Karpas-422 (cell line): ENCODE results near the gene CLEC17A. TPM values are rescaled to one million over a fixed set of nuclear protein-coding genes. Genes with fewer than 3 reads are reported as not detected.
A peak's percentile ranks its signal among the peaks of the same experiment; 100 is the strongest.
"Not testable (repeated sequence)": the region's sequence is repeated elsewhere in the genome, so short reads cannot be mapped to it uniquely, and the experiment has no call there.

Source experiments
- DNase-seq: peaks from one replicate; pipeline ENCODE4 v3.0.0-alpha.2; 2015
- H2AFZ ChIP-seq: fragments of 200-600 bp; sonication (generic); 2 replicates; pipeline ENCODE4 v1.6.1; 2014; ENCODE audit warnings: antibody characterized with exemption, low read length, mixed read lengths
- H3K27ac ChIP-seq: fragments of 200-600 bp; sonication (generic); 2 replicates; pipeline ENCODE4 v1.5.1; 2014; ENCODE audit warnings: mild to moderate bottlenecking, low read length, moderate library complexity
- H3K27me3 ChIP-seq: fragments of 200-600 bp; sonication (generic); 2 replicates; pipeline ENCODE4 v1.6.1; 2014; ENCODE audit warnings: low read length, mixed read lengths
- H3K36me3 ChIP-seq: fragments of 200-600 bp; sonication (generic); 2 replicates; pipeline ENCODE4 v1.6.1; 2014; ENCODE audit warnings: low read length, mixed read lengths; ENCODE audit not compliant: insufficient read depth
- H3K4me1 ChIP-seq: fragments of 200-600 bp; sonication (generic); 2 replicates; pipeline ENCODE4 v1.6.1; 2014; ENCODE audit warnings: mild to moderate bottlenecking, low read length, mixed read lengths
- H3K4me2 ChIP-seq: fragments of 200-600 bp; sonication (generic); 2 replicates; pipeline ENCODE4 v1.6.1; 2014; ENCODE audit warnings: low read length, low read depth, mild to moderate bottlenecking; ENCODE audit not compliant: poor library complexity, severe bottlenecking
- H3K4me3 ChIP-seq: fragments of 200-600 bp; sonication (generic); 2 replicates; pipeline ENCODE4 v1.5.1; 2014; ENCODE audit warnings: mild to moderate bottlenecking, antibody characterized with exemption, low read length, mixed read lengths
- H3K79me2 ChIP-seq: fragments of 200-600 bp; sonication (generic); 2 replicates; pipeline ENCODE4 v1.6.1; 2014; ENCODE audit warnings: mild to moderate bottlenecking, low read length, mixed read lengths
- H3K9ac ChIP-seq: fragments of 200-600 bp; sonication (generic); 2 replicates; pipeline ENCODE4 v1.6.0; 2014; ENCODE audit warnings: low read length
- H3K9me2 ChIP-seq: fragments of 200-600 bp; sonication (generic), shearing (Covaris generic); replicated peaks from 2 replicates; pipeline ENCODE4 v1.6.0; 2014; ENCODE audit warnings: mild to moderate bottlenecking, low read length, moderate library complexity; ENCODE audit not compliant: insufficient read depth
- H3K9me3 ChIP-seq: fragments of 300-700, 200-600 bp; sonication (generic); 2 replicates; pipeline ENCODE4 v1.6.1; 2014; ENCODE audit warnings: low read length, mixed read lengths
- H4K20me1 ChIP-seq: fragments of 200-600 bp; sonication (generic); 2 replicates; pipeline ENCODE4 v1.6.1; 2014; ENCODE audit warnings: mild to moderate bottlenecking, antibody characterized with exemption, low read length, low read depth; ENCODE audit not compliant: insufficient read depth
- total RNA-seq: library from RNA; depleted of rRNA; stranded (reverse); fragments of >200 nt; shearing (Covaris generic); gene quantifications from 2 replicates; pipeline ENCODE4 v1.2.3, GENCODE V29; 2014; ENCODE audit warnings: low replicate concordance

Gene CLEC17A
- total RNA-seq, 1 experiment from 2014 or later: 7.4 TPM

GRCh38 chr19:14561847-14562351 is 21.0 kb upstream of the CLEC17A start:
- no peak overlapping the region for H3K4me3 ChIP-seq
- peaks cover 47% of the 10 kb centered on the region for H3K79me2 ChIP-seq
- H3K9me2 ChIP-seq: no peaks in the 10 kb centered on the region
- H3K36me3 ChIP-seq: no peaks in the 10 kb centered on the region
- DNase-seq: no peak
- peaks cover 31% of the 10 kb centered on the region for H3K4me1 ChIP-seq
- H3K9me3 ChIP-seq: no peaks in the 10 kb centered on the region
- no peak overlapping the region for H2AFZ ChIP-seq
- H3K27me3 ChIP-seq: no peaks in the 10 kb centered on the region
- no peak overlapping the region for H3K27ac ChIP-seq
- peaks cover 8% of the 10 kb centered on the region; the same call in 1 of the 2 replicates for H4K20me1 ChIP-seq
- H3K4me2 ChIP-seq: no peak overlapping the region
- H3K9ac ChIP-seq: no peak overlapping the region

DNA sequence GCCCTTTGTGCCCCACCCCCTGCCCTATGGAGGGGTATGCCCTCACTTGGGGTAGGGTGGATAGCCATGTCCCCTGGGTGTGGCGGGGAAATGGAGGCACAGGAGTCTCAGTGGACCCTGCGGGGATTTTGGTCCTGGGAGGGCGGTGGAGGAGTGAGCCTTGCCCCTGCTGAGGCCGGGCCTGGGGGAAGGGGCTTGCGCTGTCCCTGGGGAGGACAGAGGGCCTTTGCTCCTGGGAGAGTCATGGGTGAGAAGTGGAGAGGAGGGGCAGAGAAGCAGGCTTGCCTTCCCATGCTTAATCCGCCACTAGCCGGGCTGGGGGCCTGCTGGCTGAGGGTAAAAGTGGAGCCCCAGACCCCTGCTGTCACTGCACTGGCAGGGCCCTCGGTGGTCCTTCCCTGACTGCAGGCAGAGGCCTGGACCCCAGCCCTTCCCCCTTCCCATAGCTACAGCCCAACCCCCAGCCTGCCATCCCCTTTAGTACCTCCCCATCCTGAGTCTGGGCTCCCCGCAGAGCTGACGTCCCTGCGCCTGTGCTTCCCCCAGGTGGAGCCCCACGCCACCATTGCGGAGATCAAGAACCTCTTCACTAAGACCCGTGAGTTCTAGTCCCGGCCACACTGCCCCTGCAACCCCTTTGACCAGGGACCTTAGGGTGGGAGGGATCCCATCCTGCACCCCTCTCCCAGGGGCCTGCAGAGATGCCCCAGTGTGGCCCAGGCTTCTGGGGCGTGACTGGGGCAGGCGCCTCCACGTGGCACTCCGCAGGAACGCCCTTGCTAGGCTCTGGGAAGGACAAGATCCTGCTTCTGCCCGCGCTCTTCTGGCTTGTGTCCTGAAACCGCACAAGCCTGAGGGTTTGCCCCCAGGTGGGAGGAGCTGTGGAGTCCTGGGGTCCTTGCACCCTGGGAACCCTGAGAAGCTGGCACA is 20.0 kb upstream of the CLEC17A start:
- Histone ChIP-seq H3K27ac (no peak overlapping the region), H3K4me3 (no peak overlapping the region), H3K27me3 (no peaks in the 10 kb centered on the region), H3K79me2 (peaks cover 45% of the 10 kb centered on the region), H3K4me2 (no peak overlapping the region), H4K20me1 (peaks cover 8% of the 10 kb centered on the region; the same call in 1 of the 2 replicates), H3K36me3 (no peaks in the 10 kb centered on the region), H3K4me1 (peaks cover 30% of the 10 kb centered on the region), H2AFZ (no peak overlapping the region), H3K9me2 (no peaks in the 10 kb centered on the region), H3K9me3 (no peaks in the 10 kb centered on the region), H3K9ac (no peak overlapping the region)
- no peak for DNase-seq

DNA sequence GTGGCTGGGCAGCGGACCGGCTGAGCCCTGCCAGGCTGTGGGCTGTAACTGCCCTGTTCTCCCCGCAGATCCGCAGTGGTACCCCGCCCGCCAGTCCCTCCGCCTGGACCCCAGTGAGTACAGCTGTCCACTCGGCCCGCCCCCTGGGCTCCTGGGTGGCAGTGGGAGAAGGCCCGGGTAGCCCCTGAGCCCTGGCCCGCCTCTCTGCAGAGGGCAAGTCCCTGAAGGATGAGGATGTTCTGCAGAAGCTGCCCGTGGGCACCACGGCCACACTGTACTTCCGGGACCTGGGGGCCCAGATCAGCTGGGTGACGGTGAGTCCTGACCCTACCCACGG is 19.3 kb upstream of the CLEC17A start:
- H3K4me2 ChIP-seq: no peak overlapping the region
- H3K27ac ChIP-seq: no peak overlapping the region
- no peak for DNase-seq
- H2AFZ ChIP-seq: no peak overlapping the region
- no peaks in the 10 kb centered on the region for H3K9me3 ChIP-seq
- H3K4me1 ChIP-seq: peaks cover 24% of the 10 kb centered on the region
- peaks cover 8% of the 10 kb centered on the region; the same call in 1 of the 2 replicates for H4K20me1 ChIP-seq
- no peaks in the 10 kb centered on the region for H3K27me3 ChIP-seq
- no peaks in the 10 kb centered on the region for H3K36me3 ChIP-seq
- H3K9me2 ChIP-seq: no peaks in the 10 kb centered on the region
- peaks cover 41% of the 10 kb centered on the region for H3K79me2 ChIP-seq
- H3K4me3 ChIP-seq: no peak overlapping the region
- H3K9ac ChIP-seq: no peak overlapping the region

DNA sequence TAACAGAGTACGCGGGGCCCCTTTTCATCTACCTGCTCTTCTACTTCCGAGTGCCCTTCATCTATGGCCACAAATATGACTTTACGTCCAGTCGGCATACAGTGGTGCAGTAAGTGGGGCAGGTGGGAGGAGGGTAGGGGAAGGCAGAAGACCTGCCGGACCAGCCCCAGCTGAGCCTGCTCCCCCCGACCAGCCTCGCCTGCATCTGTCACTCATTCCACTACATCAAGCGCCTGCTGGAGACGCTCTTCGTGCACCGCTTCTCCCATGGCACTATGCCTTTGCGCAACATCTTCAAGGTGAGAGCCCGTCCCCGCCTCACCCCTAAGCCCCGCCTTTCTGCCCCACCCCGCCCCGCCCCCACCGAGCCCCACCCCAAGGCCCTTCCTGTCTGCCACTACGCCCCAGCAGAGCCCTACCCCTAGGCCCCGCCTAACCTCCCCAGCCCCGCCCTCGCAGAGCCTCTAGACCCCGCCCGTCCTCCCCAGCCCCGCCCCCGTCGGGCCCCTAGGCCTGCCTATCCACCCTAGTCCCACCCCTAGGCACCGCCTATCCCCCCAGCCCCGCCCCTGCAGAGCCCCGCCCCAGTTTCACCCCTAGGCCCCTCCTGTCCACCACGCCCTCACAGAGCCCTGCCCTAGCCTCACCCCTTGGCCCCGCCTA is 18.8 kb upstream of the CLEC17A start:
- no peak overlapping the region for H3K4me2 ChIP-seq
- no peak overlapping the region for H3K9ac ChIP-seq
- H3K27ac ChIP-seq: no peak overlapping the region
- DNase-seq: peak; percentile 96
- H3K27me3 ChIP-seq: no peaks in the 10 kb centered on the region
- no peak overlapping the region for H3K4me3 ChIP-seq
- no peaks in the 10 kb centered on the region for H3K9me2 ChIP-seq
- H2AFZ ChIP-seq: no peak overlapping the region
- H4K20me1 ChIP-seq: peaks cover 5% of the 10 kb centered on the region; the same call in 1 of the 2 replicates
- peaks cover 18% of the 10 kb centered on the region for H3K4me1 ChIP-seq
- no peaks in the 10 kb centered on the region for H3K9me3 ChIP-seq
- H3K36me3 ChIP-seq: no peaks in the 10 kb centered on the region
- peaks cover 37% of the 10 kb centered on the region for H3K79me2 ChIP-seq

DNA sequence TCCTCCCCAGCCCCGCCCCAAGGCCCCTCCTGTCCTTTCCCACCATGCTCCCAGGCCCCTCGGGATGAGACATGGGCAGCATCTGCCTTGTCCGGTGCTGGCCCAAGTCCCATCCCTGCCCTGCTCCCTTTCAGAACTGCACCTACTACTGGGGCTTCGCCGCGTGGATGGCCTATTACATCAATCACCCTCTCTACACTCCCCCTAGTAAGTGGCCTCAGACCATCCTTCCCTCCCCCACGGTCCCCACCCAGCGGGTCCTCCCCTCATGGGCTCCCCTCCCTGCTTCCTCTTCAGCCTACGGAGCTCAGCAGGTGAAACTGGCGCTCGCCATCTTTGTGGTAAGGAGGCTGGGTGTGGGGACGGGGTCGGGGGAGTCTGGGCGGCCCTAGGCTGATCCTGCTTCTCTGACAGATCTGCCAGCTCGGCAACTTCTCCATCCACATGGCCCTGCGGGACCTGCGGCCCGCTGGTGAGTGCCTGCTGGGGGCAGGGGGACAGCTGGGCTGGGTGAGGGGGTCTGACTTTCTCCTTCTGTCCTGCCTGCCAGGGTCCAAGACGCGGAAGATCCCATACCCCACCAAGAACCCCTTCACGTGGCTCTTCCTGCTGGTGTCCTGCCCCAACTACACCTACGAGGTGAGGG is 18.1 kb upstream of the CLEC17A start:
- not testable (repeated sequence) for H3K4me2 ChIP-seq, H3K36me3 ChIP-seq, H3K9me3 ChIP-seq, H4K20me1 ChIP-seq, H3K27me3 ChIP-seq, H3K9me2 ChIP-seq, H3K9ac ChIP-seq, H3K4me3 ChIP-seq, H2AFZ ChIP-seq, H3K27ac ChIP-seq
- peak; percentile 58 for DNase-seq
- H3K4me1 ChIP-seq: peaks cover 11% of the 10 kb centered on the region
- peaks cover 36% of the 10 kb centered on the region for H3K79me2 ChIP-seq

DNA sequence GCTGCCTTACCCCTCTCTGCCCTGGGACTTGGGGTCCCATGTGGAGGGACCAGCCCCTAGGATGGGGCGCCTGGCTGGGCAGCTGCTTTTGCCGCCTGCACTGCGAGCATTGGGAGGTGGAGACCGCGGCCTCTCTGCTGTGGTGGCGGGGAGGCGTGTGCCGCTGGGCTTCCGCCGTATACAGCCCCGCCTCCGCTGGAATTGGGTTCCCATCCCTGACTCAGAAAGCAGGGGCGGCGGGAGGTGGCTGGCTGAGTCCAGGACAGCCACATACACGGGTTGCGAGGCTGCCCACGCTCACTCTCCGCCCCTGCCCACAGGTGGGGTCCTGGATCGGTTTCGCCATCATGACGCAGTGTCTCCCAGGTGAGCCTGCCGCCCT is 17.6 kb upstream of the CLEC17A start:
- Histone ChIP-seq H4K20me1 (peaks cover 5% of the 10 kb centered on the region; the same call in 1 of the 2 replicates), H3K9me3 (no peaks in the 10 kb centered on the region), H3K27ac (no peak overlapping the region), H3K9ac (no peak overlapping the region), H3K9me2 (no peaks in the 10 kb centered on the region), H3K4me1 (peaks cover 6% of the 10 kb centered on the region), H3K79me2 (peaks cover 33% of the 10 kb centered on the region), H3K36me3 (no peaks in the 10 kb centered on the region), H3K27me3 (no peaks in the 10 kb centered on the region), H3K4me2 (no peak overlapping the region), H3K4me3 (no peak overlapping the region), H2AFZ (no peak overlapping the region)
- DNase-seq: no peak

DNA sequence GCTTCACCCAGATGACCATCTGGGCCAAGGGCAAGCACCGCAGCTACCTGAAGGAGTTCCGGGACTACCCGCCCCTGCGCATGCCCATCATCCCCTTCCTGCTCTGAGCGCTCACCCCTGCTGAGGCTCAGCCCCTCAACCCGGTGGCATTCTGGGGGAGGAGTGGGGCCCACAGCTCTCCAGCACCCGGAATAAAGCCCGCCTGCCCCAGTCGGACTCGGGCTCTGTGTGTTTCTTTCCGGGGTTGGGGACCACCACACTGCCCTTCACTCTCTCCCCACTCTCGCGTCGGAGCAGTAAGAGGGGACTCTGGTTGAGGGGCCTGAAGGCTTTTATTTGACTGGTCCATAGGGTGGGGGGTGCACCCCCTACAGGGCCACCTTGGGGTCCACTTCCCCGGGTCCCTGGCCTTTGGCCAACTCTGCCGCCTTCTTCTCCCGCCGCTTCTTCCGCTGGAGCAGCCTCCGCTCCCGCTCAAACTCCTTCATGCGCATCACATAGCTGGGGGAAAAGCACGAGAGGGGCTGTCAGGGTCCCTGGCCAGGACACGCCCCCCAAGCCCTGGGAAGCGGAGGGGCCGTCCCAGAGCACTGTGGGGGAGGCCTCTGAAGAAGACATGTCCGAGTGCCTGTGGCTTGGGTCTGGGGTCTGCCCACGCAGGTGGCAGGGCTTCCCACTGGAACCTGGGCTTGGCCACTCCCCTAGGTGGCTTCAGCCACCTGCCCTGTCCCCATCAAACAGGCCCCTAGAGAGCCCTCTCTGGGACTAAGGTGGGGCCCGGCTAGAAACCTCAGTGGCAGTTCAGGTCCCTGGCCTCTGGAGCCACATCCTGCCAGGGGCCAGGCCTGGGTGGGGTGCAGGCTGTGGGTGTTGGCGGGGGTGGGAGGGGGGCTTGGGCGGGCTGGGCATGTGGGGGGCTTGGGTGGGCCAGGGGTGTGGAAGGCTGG is 16.8 kb upstream of the CLEC17A start:
- Histone ChIP-seq H3K4me1 (peaks cover 6% of the 10 kb centered on the region), H3K36me3 (no peaks in the 10 kb centered on the region), H3K9me2 (no peaks in the 10 kb centered on the region), H3K4me2 (no peak overlapping the region), H3K9ac (no peak overlapping the region), H3K27me3 (no peaks in the 10 kb centered on the region), H3K79me2 (peaks cover 33% of the 10 kb centered on the region), H3K9me3 (no peaks in the 10 kb centered on the region), H3K27ac (no peak overlapping the region), H2AFZ (no peak overlapping the region), H4K20me1 (peaks cover 5% of the 10 kb centered on the region; the same call in 1 of the 2 replicates), H3K4me3 (no peak overlapping the region)
- DNase-seq: no peak
